PC-3 (cell line): ENCODE measurements around the gene HTR4. TPM values are rescaled to one million over a fixed set of nuclear protein-coding genes. Genes with fewer than 3 reads are reported as not detected.

Source experiments
- ATAC-seq: fragments of 200-7000 bp; cut with Tn5 transposase; 2 replicates; pipeline ENCODE4 v1.9.1; 2020; ENCODE audit warnings: mild to moderate bottlenecking, moderate library complexity
- BruUV-seq: library from RNA; stranded (reverse); fragments of 400-500 nt; replicated peaks from 2 replicates; lab custom pipeline; 2021; lab: Mats Ljungman, UMichigan
- CTCF ChIA-PET: fragments of 300-600 bp; sonication (Branson Sonifier 250); formaldehyde crosslinking; loops from one replicate; lab custom pipeline; 2022; ENCODE audit warnings: antibody characterized with exemption; lab: Charles Lee
- POLR2A ChIA-PET: fragments of 300-600 bp; sonication (Branson Sonifier 250); formaldehyde crosslinking; loops from one replicate; lab custom pipeline; 2022; ENCODE audit warnings: antibody characterized with exemption; ENCODE audit not compliant: unreplicated experiment; lab: Charles Lee
- DNase-seq: peaks from one replicate; pipeline ENCODE4 v3.0.0-alpha.2; 2015
- H2AFZ ChIP-seq: fragments of 300-600 bp; sonication (generic); 2 replicates; pipeline ENCODE4 v1.6.0; 2016; ENCODE audit warnings: antibody characterized with exemption, low read length
- H3F3A ChIP-seq: fragments of 300-600 bp; sonication (generic); one replicate; pipeline ENCODE4 v1.6.0; 2017; ENCODE audit warnings: antibody characterized with exemption, low read length, control low read depth, mild to moderate bottlenecking; ENCODE audit not compliant: unreplicated experiment
- H3K27ac ChIP-seq: fragments of 300-600 bp; sonication (generic); 2 replicates; pipeline ENCODE4 v1.5.1; 2016; ENCODE audit warnings: mild to moderate bottlenecking, low read length
- H3K27me3 ChIP-seq: fragments of 300-600 bp; sonication (generic); 2 replicates; pipeline ENCODE4 v1.6.1; 2016; ENCODE audit warnings: low read length, mixed read lengths
- H3K36me3 ChIP-seq: fragments of 300-600 bp; sonication (generic); 2 replicates; pipeline ENCODE4 v1.6.1; 2016; ENCODE audit warnings: low read depth, mixed run types, low read length, mixed read lengths
- H3K4me1 ChIP-seq: fragments of 300-600 bp; sonication (generic); 2 replicates; pipeline ENCODE4 v1.5.1; 2016; ENCODE audit warnings: low read length; ENCODE audit not compliant: insufficient read depth
- H3K4me2 ChIP-seq: fragments of 300-600 bp; sonication (generic); 2 replicates; pipeline ENCODE4 v1.6.0; 2016; ENCODE audit warnings: low read length
- H3K4me3 ChIP-seq: fragments of 300-600 bp; sonication (generic); 2 replicates; pipeline ENCODE4 v1.5.1; 2016; ENCODE audit warnings: mild to moderate bottlenecking, low read length, mixed read lengths
- H3K79me2 ChIP-seq: fragments of 300-600 bp; sonication (generic); 2 replicates; pipeline ENCODE4 v1.6.1; 2017; ENCODE audit warnings: low read length, mixed read lengths
- H3K9ac ChIP-seq: fragments of 300-600 bp; sonication (generic); 2 replicates; pipeline ENCODE4 v1.6.0; 2016; ENCODE audit warnings: mild to moderate bottlenecking, low read length
- H3K9me2 ChIP-seq: fragments of 300-600 bp; sonication (generic); replicated peaks from 2 replicates; pipeline ENCODE4 v1.6.1; 2016; ENCODE audit warnings: mixed run types, low read length, mixed read lengths
- H3K9me3 ChIP-seq: fragments of 300-600 bp; sonication (generic); 2 replicates; pipeline ENCODE4 v1.6.1; 2016; ENCODE audit warnings: low read length, mixed read lengths
- H4K20me1 ChIP-seq: fragments of 300-600 bp; sonication (generic); 2 replicates; pipeline ENCODE4 v1.6.1; 2016; ENCODE audit warnings: low read length, mixed read lengths
- CTCF ChIP-seq: fragments of 300-600 bp; sonication (generic); conservative IDR thresholded peaks from 2 replicates; pipeline ENCODE4 v1.5.1; 2017; ENCODE audit warnings: antibody characterized with exemption, low read depth, mild to moderate bottlenecking, low read length
- EZH2 ChIP-seq: fragments of 300-600 bp; sonication (generic); IDR thresholded peaks from one replicate; pipeline ENCODE4 v1.6.1; 2017; ENCODE audit warnings: antibody characterized with exemption, mild to moderate bottlenecking, low read length; ENCODE audit not compliant: unreplicated experiment
- EZH2phosphoT487 ChIP-seq: fragments of 300-600 bp; sonication (generic); IDR thresholded peaks from 2 replicates; pipeline ENCODE4 v1.6.1; 2018; ENCODE audit warnings: mild to moderate bottlenecking, antibody characterized with exemption, low read length, borderline replicate concordance
- intact Hi-C: fragments of 100-400 bp; cut with micrococcal nuclease; formaldehyde crosslinking; loops from 2 replicates; pipeline ENCODE4 v1.9.0; 2023
- total RNA-seq: library from RNA; depleted of rRNA; stranded (reverse); fragments of >200 nt; gene quantifications from 2 replicates; pipeline ENCODE4 v1.2.3, GENCODE V29; 2014

Gene HTR4
- total RNA-seq, 1 experiment from 2014 or later = not detected

DNA sequence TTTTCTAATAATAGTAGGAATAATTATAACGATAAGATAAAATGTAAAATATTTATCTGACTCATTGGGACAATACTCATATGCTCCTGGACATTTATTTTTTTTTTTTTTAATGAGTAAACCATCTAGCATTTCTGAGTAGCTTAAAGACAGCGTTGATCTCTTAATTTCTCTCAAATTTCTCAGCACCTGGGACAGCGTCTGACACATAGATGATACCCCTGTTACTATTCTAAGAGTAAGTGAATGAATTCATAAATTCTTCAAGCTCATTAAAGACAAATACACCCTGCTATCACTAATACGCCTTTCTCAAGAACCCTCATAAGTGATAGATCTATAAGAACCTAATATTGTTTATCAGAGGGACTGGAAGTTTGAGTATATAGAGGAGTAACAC is 12.0 kb upstream of the HTR4 start:
- no peaks in the 10 kb centered on the region for H3K4me1 ChIP-seq
- H3K79me2 ChIP-seq = no peaks in the 10 kb centered on the region
- no TSS peak for BruUV-seq
- DNase-seq = peak; percentile 50
- no peak overlapping the region for H3K4me2 ChIP-seq
- H3K9me2 ChIP-seq = no peaks in the 10 kb centered on the region
- no peak for TF ChIP-seq CTCF
- no peak for TF ChIP-seq EZH2
- no peak for TF ChIP-seq EZH2phosphoT487
- no peak overlapping the region for H3K9ac ChIP-seq
- H3K27me3 ChIP-seq = peaks cover 42% of the 10 kb centered on the region
- no peaks in the 10 kb centered on the region for H4K20me1 ChIP-seq
- intact Hi-C loops = no loop called here
- CTCF ChIA-PET = no interaction called here
- no peaks in the 10 kb centered on the region for H3K9me3 ChIP-seq
- H3K27ac ChIP-seq = no peak overlapping the region
- H3K36me3 ChIP-seq = no peaks in the 10 kb centered on the region
- ATAC-seq = no peak
- H2AFZ ChIP-seq = no peak overlapping the region
- POLR2A ChIA-PET = no interaction called here
- H3F3A ChIP-seq = no peaks in the 10 kb centered on the region
- no peak overlapping the region for H3K4me3 ChIP-seq

- Histone ChIP-seq H2AFZ (no peak overlapping the region), H3K9me3 (no peaks in the 10 kb centered on the region), H3K4me3 (no peak overlapping the region), H3F3A (no peaks in the 10 kb centered on the region), H3K9me2 (no peaks in the 10 kb centered on the region), H3K27me3 (peaks cover 52% of the 10 kb centered on the region), H4K20me1 (no peaks in the 10 kb centered on the region), H3K36me3 (no peaks in the 10 kb centered on the region), H3K4me2 (no peak overlapping the region), H3K9ac (no peak overlapping the region), H3K79me2 (no peaks in the 10 kb centered on the region), H3K4me1 (no peaks in the 10 kb centered on the region), H3K27ac (no peak overlapping the region)
- BruUV-seq = no TSS peak
- ChIA-PET POLR2A (no interaction called here), CTCF (no interaction called here)
- intact Hi-C loops = no loop called here
- no peak for DNase-seq
- no peak for ATAC-seq
- TF ChIP-seq EZH2phosphoT487 (no peak), CTCF (no peak), EZH2 (no peak)
Observed at GRCh38 chr5:148665431-148665830, 11.1 kb upstream of the HTR4 start.

DNA sequence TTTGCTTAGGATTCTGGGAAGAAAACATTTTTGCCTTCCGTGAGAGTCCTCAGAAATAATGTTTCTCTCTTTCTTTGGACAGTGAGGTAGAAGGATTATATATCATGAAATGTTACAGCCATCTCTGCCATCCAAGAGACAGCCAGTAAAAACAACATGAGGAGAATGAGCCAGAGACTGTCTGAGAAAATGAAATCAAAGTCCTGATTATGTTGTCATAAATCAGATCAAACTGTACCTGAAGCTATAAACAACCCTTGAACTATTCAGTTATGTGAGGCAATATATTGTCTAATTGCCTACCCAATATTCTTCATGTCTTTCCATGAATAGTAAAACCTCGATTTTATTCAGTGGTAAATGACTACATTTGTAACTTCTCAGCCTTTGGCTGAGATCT is 9.2 kb upstream of the HTR4 start:
- Histone ChIP-seq H3K4me2 (no peak overlapping the region), H3K4me1 (no peaks in the 10 kb centered on the region), H3K9me2 (no peaks in the 10 kb centered on the region), H2AFZ (no peak overlapping the region), H3K4me3 (no peak overlapping the region), H3K27ac (no peak overlapping the region), H3K79me2 (no peaks in the 10 kb centered on the region), H4K20me1 (no peaks in the 10 kb centered on the region), H3K27me3 (peaks cover 71% of the 10 kb centered on the region), H3F3A (no peaks in the 10 kb centered on the region), H3K9ac (no peak overlapping the region), H3K9me3 (no peaks in the 10 kb centered on the region), H3K36me3 (no peaks in the 10 kb centered on the region)
- ATAC-seq (no peak), DNase-seq (no peak)
- BruUV-seq = no TSS peak
- ChIA-PET CTCF (interaction anchor here (0.7 kb wide), 1 partner anchor 212 kb away, joined by 13 read pairs; no protein-coding TSS in a partner anchor), POLR2A (interaction anchor here (0.6 kb wide), 1 partner anchor 99 kb away, joined by 9 read pairs; no protein-coding TSS in a partner anchor)
- TF ChIP-seq EZH2 (no peak), EZH2phosphoT487 (no peak), CTCF (no peak)
- intact Hi-C loops = no loop called here
